Prostate gland (tissue), 2 donors: ENCODE results near the gene SOX9. TPM values are rescaled to one million over a fixed set of nuclear protein-coding genes. Genes with fewer than 3 reads are reported as not detected.

Experiments
- DNase-seq: peaks from one replicate; pipeline ENCODE4 v3.0.0-alpha.2; 2019; ENCODE audit warnings: low spot score
- H3K27ac ChIP-seq, 2 donors: fragments of 200-600 bp; sonication (generic); 2 replicates each; pipeline ENCODE4 v1.5.1; 2017 to 2019
- H3K27me3 ChIP-seq: fragments of 200-600 bp; sonication (generic); replicated peaks from 2 replicates; pipeline ENCODE4 v1.5.1; 2019; ENCODE audit not compliant: insufficient read depth
- H3K36me3 ChIP-seq, 2 donors: fragments of 200-600 bp; sonication (generic); 1 replicate in 1 of 2; 2 replicates in 1 of 2; pipeline versions ENCODE4 v1.5.1 to v1.8.1; 2017 to 2019
- H3K4me1 ChIP-seq: fragments of 200-600 bp; sonication (generic); replicated peaks from 2 replicates; pipeline ENCODE4 v1.5.1; 2019
- H3K4me3 ChIP-seq, 2 donors: fragments of 200-600 bp; sonication (generic); 2 replicates each; pipeline ENCODE4 v1.5.1; 2017 to 2019
- H3K9me3 ChIP-seq: fragments of 200-600 bp; sonication (generic); 2 replicates; pipeline ENCODE4 v1.5.1; 2017
- CTCF ChIP-seq, 4 experiments: fragments of 200-600 bp in 2 of 4; fragments of 450-650 bp in 2 of 4; sonication (generic) in 2 of 4; IDR thresholded peaks; 1 replicate in 3 of 4; 2 replicates in 1 of 4; pipeline ENCODE4 v1.5.1; 2016 to 2019; ENCODE audit warnings: antibody characterized with exemption in 4 of 4, mild to moderate bottlenecking in 2 of 4, moderate library complexity in 2 of 4
- POLR2A ChIP-seq: fragments of 450-650 bp; IDR thresholded peaks from one replicate; pipeline ENCODE4 v1.6.1; 2016; ENCODE audit warnings: antibody characterized with exemption, mild to moderate bottlenecking
- POLR2AphosphoS5 ChIP-seq: sonication (generic); formaldehyde crosslinking; IDR thresholded peaks from one replicate; pipeline ENCODE4 v1.6.1; 2017; ENCODE audit warnings: antibody characterized with exemption
- WGBS: methylation state at CpG from one replicate; pipeline ENCODE4 v1.1.5; 2018; 5-methylcytosine and 5-hydroxymethylcytosine counted together
- intact Hi-C: fragments of 100-400 bp; cut with DNase I; formaldehyde crosslinking; loops from one replicate; pipeline ENCODE4 v1.14.2; 2022
- total RNA-seq, 2 donors: library from RNA; depleted of rRNA; stranded (reverse); fragments of >200 nt; gene quantifications; one replicate each; pipeline ENCODE4 v1.1.0, GENCODE V29; 2016

SOX9 gene
- total RNA-seq, 2 donors from 2014 or later: 92.8 to 204 TPM

- no peak for DNase-seq
- no peaks in the 10 kb centered on the region for H3K9me3 ChIP-seq
- intact Hi-C loops: no loop called here
- TF ChIP-seq POLR2A (no peak), CTCF (IDR thresholded peaks at IDR 0.05) (no peak), POLR2AphosphoS5 (no peak)
- no peak overlapping the region for H3K4me3 ChIP-seq
- WGBS: 55% methylated on average over 3 of the region's 3 CpGs
- no peaks in the 10 kb centered on the region for H3K36me3 ChIP-seq
- no peak overlapping the region for H3K27ac ChIP-seq
- no peaks in the 10 kb centered on the region for H3K4me1 ChIP-seq
- H3K27me3 ChIP-seq: no peaks in the 10 kb centered on the region
Observed at GRCh38 chr17:72101526-72101925, 19.3 kb upstream of the SOX9 start.

GRCh38 chr17:72102366-72102765 is 18.5 kb upstream of the SOX9 start:
- intact Hi-C loops: no loop called here
- H3K27ac ChIP-seq: no peak overlapping the region
- no peak overlapping the region for H3K4me3 ChIP-seq
- WGBS: 94% methylated on average over 1 of the region's 1 CpG
- no peak for DNase-seq
- H3K27me3 ChIP-seq: no peaks in the 10 kb centered on the region
- H3K4me1 ChIP-seq: no peaks in the 10 kb centered on the region
- no peaks in the 10 kb centered on the region for H3K36me3 ChIP-seq
- H3K9me3 ChIP-seq: no peaks in the 10 kb centered on the region
- TF ChIP-seq POLR2A: no peak
- no peak for TF ChIP-seq CTCF (IDR thresholded peaks at IDR 0.05)

GRCh38 chr17:72104164-72104862 is 16.5 kb upstream of the SOX9 start:
- H3K36me3 ChIP-seq: no peaks in the 10 kb centered on the region
- no peak overlapping the region for H3K27ac ChIP-seq
- H3K9me3 ChIP-seq: no peaks in the 10 kb centered on the region
- intact Hi-C loops: no loop called here
- no peaks in the 10 kb centered on the region for H3K27me3 ChIP-seq
- H3K4me3 ChIP-seq: no peak overlapping the region
- no peak for DNase-seq
- no peak for TF ChIP-seq POLR2A
- TF ChIP-seq CTCF (IDR thresholded peaks at IDR 0.05): no peak
- no peak for TF ChIP-seq POLR2AphosphoS5
- WGBS: 53% methylated on average over 11 of the region's 11 CpGs
- H3K4me1 ChIP-seq: no peaks in the 10 kb centered on the region

GRCh38 chr17:72104863-72105234 is 16.0 kb upstream of the SOX9 start:
- TF ChIP-seq POLR2A: no peak
- no peak for TF ChIP-seq CTCF (IDR thresholded peaks at IDR 0.05)
- TF ChIP-seq POLR2AphosphoS5: no peak
- Histone ChIP-seq H3K27ac (no peak overlapping the region), H3K27me3 (no peaks in the 10 kb centered on the region), H3K9me3 (no peaks in the 10 kb centered on the region), H3K4me1 (no peaks in the 10 kb centered on the region), H3K4me3 (no peak overlapping the region), H3K36me3 (no peaks in the 10 kb centered on the region)
- intact Hi-C loops: no loop called here
- WGBS: 67% methylated on average over 6 of the region's 6 CpGs
- no peak for DNase-seq

GRCh38 chr17:72107100-72107499 is 13.7 kb upstream of the SOX9 start:
- no peaks in the 10 kb centered on the region for H3K4me1 ChIP-seq
- WGBS: 80% methylated on average over 5 of the region's 5 CpGs
- no peaks in the 10 kb centered on the region for H3K27me3 ChIP-seq
- H3K27ac ChIP-seq: no peak overlapping the region
- no peaks in the 10 kb centered on the region for H3K36me3 ChIP-seq
- intact Hi-C loops: no loop called here
- H3K4me3 ChIP-seq: no peak overlapping the region
- no peak for TF ChIP-seq POLR2AphosphoS5
- no peak for TF ChIP-seq POLR2A
- no peak for TF ChIP-seq CTCF (IDR thresholded peaks at IDR 0.05)
- H3K9me3 ChIP-seq: no peaks in the 10 kb centered on the region
- no peak for DNase-seq
